NCI-H2107 treated with DMSO at 0.1 percent for 48 hours (cell line): Measurements from ENCODE around the gene PCDHB2.
"Not testable (repeated sequence)": the region's sequence is repeated elsewhere in the genome, so short reads cannot be mapped to it uniquely, and the experiment has no call there.

ENCODE experiments used
- DNase-seq: peaks from one replicate; lab custom pipeline; 2025; ENCODE audit not compliant: unreplicated experiment; lab: John Stamatoyannopoulos, UW

Gene PCDHB2

GRCh38 chr5:141135718-141136266 lies 41.4 kb downstream of the PCDHB2 start:
- no peak for DNase-seq

DNA sequence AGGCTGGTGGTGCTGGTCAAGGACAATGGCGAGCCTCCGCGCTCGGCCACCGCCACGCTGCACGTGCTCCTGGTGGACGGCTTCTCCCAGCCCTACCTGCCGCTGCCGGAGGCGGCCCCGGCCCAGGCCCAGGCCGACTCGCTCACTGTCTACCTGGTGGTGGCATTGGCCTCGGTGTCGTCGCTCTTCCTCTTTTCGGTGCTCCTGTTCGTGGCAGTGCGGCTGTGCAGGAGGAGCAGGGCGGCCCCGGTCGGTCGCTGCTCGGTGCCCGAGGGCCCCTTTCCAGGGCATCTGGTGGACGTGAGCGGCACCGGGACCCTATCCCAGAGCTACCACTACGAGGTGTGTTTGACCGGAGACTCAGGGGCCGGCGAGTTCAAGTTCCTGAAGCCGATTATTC lies 42.9 kb downstream of the PCDHB2 start:
- DNase-seq: not testable (repeated sequence)
